HG03039 (cell line): ENCODE results near the gene SLC6A6.

Source experiments
- ATAC-seq: cut with Tn5 transposase; IDR thresholded peaks from one replicate; pipeline ENCODE4 v1.9.1; 2021; ENCODE audit warnings: mild to moderate bottlenecking, moderate library complexity; ENCODE audit not compliant: unreplicated experiment

SLC6A6 gene

GRCh38 chr3:14415501-14415900, 13.1 kb downstream of the SLC6A6 start:
- ATAC-seq: no peak

- ATAC-seq: no peak
Measured at GRCh38 chr3:14416453-14416852, 14.0 kb downstream of the SLC6A6 start.

- no peak for ATAC-seq
Measured at GRCh38 chr3:14418296-14419250, 16.2 kb downstream of the SLC6A6 start.

GRCh38 chr3:14422016-14422963, 19.9 kb downstream of the SLC6A6 start:
- ATAC-seq: no peak

GRCh38 chr3:14423197-14423743, 20.9 kb downstream of the SLC6A6 start:
- no peak for ATAC-seq

GRCh38 chr3:14423963-14424362, 21.6 kb downstream of the SLC6A6 start:
- no peak for ATAC-seq

- ATAC-seq: no peak
Measured at GRCh38 chr3:14424711-14425580, 22.5 kb downstream of the SLC6A6 start.

- peak; percentile 43 for ATAC-seq
Measured at GRCh38 chr3:14425581-14426304, 23.3 kb downstream of the SLC6A6 start.

GRCh38 chr3:14426305-14426620, 23.9 kb downstream of the SLC6A6 start:
- no peak for ATAC-seq

- ATAC-seq: no peak
Measured at GRCh38 chr3:14428087-14429033, 26.0 kb downstream of the SLC6A6 start.

GRCh38 chr3:14429237-14429636, 26.8 kb downstream of the SLC6A6 start:
- no peak for ATAC-seq

- ATAC-seq: no peak
Measured at GRCh38 chr3:14429640-14430039, 27.2 kb downstream of the SLC6A6 start.

GRCh38 chr3:14430053-14430452, 27.6 kb downstream of the SLC6A6 start:
- ATAC-seq: no peak

GRCh38 chr3:14430706-14431451, 28.5 kb downstream of the SLC6A6 start:
- ATAC-seq: no peak

- peak; percentile 15 for ATAC-seq
Measured at GRCh38 chr3:14431452-14431916, 29.1 kb downstream of the SLC6A6 start.

- ATAC-seq: peak; percentile 81
Measured at GRCh38 chr3:14431917-14432834, 29.8 kb downstream of the SLC6A6 start.

GRCh38 chr3:14433106-14433505, 30.7 kb downstream of the SLC6A6 start:
- ATAC-seq: no peak
